GM20431 (cell line): ENCODE measurements around the gene DNAJC16.
"Not testable (repeated sequence)": the region's sequence is repeated elsewhere in the genome, so short reads cannot be mapped to it uniquely, and the experiment has no call there.

Experiments used
- in situ Hi-C: fragments of 300-500 bp; cut with MseI, MboI; formaldehyde crosslinking; loops from one replicate; pipeline ENCODE4 v1.15.0; 2020; ENCODE audit warnings: low sequenced_read_pairs; ENCODE audit not compliant: unreplicated experiment

DNAJC16 gene

GRCh38 chr1:15504436-15504835 is 22.2 kb upstream of the DNAJC16 start:
- in situ Hi-C loops = no loop called here

DNA sequence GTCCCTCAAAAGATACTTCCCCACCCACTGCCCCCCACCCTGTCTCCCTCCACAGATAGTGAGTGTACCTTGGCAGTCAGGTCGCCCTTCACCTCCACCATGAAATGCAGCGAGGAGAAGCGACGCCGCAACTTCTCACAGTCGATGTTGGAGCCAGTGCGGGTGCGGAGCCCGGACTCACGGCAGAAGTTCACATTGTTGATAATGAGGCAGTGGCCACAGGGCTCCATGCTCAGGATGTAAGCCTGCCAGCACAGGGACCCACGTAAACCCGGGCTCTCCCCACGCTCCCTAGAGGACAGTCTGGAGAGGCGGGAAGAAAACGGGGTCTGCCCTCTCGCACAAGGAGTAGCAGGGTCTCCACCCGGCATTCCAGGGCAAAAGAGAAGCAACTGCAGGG is 19.8 kb upstream of the DNAJC16 start:
- in situ Hi-C loops = no loop called here

DNA sequence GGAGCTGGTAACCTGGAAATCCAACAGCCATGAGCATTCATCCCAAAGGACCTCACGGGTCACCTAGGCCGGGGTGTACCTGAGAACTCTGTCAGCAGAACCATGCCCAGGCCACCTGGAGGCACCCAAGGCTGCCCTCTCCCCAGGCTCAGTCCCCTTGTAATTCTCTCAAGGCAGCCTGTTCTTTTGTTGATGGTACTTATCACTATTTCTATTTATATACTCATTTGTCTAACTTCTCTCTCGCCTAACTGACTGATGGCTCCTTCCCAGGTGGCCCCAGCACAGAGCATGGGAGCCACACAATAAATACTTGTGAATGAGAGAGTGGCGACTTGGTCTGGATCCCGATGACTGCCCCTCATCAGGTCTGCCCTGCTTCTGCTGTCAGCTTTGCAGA is 19.4 kb upstream of the DNAJC16 start:
- in situ Hi-C loops = no loop called here

DNA sequence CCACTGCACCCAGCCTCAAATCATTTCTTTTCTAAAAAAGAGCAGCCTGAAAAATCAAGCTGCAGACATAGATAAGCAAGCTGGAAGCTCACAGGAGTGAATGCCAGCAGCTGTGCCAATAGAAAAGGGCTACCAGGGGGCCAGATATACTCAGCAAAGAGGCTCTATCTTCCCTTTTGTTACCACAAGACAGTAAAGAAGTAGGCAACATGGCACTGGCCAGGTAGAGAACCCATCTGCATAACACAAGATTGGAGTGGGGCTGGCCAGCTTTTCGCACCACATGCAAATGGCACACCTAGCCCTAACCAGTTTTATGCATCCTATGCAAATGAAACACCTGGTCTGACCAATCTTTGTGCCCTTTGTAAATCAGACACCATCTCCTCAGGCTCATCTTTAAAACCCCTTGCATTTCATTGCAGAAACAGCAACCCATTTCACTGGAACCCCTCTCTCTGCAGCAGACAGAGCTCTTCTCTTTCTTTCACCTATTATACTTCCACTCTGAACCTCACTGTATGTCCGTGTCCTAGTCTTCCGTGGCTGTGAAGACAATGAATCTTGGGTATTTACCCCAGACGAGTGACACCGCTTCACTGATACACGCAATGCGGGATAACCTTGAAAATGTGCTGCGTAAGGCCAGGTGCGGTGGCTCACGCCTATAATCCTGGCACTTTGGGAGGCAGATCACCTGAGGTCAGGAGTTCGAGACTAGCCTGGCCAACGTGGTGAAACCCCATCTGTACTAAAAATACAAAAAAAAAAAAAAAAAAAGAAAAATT is 17.8 kb upstream of the DNAJC16 start:
- in situ Hi-C loops = no loop called here

GRCh38 chr1:15509586-15509985 is 17.1 kb upstream of the DNAJC16 start:
- in situ Hi-C loops = no loop called here

DNA sequence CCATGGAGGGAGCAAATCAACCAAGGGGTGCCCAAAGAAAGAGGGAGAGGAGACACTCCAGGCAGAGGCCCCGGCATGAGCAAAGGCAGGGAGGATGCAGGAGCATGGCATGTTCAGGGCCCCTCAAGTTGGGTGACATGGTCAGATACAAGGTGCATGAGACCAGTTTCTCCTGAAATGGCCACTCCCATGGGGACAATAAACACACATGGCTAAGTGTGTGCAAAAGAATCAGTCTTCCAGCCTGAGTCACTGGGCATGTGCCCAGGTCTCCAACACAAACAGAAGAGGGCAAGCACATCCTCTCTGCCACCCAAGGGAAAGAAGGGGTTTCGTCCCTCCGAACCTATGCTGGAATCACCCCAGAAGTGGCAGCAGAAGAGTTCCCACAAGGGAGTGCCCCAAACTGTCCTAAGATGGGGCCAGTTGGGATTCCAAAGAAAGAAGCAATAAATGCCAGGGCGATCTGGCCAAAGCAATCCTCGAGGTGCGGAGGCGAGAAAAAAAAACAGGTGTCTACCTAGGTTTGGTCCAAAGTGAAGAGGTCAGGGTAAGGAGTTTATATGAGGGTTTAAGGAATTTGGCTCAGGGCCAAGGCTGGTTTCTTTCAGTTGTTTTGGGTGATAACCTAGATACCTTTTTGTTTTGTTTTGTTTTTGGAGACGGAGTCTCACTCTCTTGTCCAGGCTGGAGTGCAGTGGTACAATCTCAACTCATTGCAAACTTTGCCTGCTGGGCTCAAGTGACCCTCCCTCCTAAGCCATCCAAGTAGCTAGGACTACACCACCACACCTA is 15.8 kb upstream of the DNAJC16 start:
- in situ Hi-C loops = no loop called here

DNA sequence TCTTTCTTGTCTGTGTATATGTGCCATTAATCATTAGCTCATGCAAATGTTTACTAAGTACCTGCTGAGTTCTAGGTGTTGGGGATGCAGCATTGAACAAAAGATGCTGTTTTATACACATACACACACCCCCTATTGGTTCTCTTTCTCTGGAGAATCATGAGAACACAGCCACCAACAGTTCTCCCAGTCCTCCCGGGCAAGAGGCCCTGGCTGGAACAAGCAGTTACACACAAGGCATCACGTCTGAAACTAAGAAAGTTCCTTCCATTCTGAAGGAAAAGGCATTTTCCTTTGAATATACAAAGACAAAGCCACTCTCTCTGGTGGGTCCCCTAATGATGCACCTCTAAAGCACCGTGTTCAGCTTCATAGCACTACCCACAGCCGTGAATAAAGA is 13.5 kb upstream of the DNAJC16 start:
- in situ Hi-C loops = no loop called here

DNA sequence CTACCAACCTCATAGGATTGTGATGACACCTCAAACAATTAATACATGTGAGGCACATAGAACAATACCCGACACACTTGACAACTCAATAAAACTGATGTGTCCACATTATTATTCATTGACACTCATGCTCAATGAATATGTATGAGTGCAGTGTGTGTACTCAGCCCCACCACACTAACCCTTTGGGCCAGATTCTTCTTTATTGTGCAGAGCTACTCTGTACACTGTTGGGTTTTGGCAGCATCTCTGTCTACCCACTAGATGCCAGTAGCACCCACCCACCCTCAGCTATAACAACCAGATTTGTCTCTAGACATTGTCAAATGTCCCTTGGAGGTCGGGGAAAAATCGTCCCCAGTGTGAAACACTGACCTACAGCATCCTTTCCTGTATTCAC is 12.7 kb upstream of the DNAJC16 start:
- in situ Hi-C loops = no loop called here

- in situ Hi-C loops = not testable (repeated sequence)
Measured at GRCh38 chr1:15514557-15514956, 12.1 kb upstream of the DNAJC16 start.

DNA sequence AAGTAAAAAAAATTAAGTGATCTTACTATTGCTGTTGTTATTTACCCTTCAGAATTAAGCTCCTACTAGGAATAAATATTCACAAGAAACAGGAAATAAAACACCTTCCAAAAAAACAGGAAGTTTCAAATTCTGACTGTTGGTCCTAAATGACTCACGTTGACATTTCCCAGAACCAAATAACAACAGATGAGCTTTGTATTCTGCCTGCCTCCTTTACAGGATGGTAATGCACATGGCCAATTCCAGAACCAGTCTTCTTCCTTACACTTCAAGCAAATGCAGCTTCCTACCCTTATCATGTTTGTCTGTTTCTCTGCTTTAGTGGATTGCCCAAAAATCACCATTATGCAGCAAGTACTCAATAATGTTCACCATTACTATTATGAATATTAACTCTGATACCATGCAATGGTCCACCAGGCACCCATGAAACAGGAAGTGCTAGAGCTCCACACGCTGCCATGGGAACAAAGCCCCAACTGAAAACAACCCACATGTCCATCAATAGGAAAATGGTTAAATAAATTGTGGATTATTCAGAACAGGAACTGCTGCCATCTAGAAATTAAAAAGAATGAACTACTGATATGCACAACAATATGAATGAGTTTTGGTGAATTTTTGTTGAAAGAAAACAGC is 11.5 kb upstream of the DNAJC16 start:
- in situ Hi-C loops = no loop called here

- in situ Hi-C loops = no loop called here
Measured at GRCh38 chr1:15519625-15520024, 7.0 kb upstream of the DNAJC16 start.

- in situ Hi-C loops = not testable (repeated sequence)
Measured at GRCh38 chr1:15521206-15521906, 5.3 kb upstream of the DNAJC16 start.

DNA sequence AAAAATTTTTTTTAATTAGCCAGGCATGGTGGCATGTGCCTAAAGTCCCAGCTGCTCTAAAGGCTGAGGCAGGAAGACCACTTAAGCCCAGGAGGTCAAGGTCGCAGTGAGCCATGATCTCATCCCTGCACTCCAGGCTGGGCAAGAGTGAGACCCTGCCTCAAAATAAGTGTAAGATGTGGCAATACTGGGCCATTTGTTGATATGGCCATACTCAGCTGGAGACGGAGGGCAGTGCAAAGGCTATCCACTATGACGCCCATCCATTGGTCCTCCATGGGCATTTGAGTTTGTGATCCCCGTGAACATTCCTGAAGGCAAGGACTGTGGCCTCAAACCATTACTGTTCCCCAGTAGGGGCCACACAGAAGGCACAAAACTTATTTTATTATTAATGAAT is 4.1 kb upstream of the DNAJC16 start:
- in situ Hi-C loops = no loop called here

GRCh38 chr1:15523104-15524020 is 3.3 kb upstream of the DNAJC16 start:
- in situ Hi-C loops = no loop called here

DNA sequence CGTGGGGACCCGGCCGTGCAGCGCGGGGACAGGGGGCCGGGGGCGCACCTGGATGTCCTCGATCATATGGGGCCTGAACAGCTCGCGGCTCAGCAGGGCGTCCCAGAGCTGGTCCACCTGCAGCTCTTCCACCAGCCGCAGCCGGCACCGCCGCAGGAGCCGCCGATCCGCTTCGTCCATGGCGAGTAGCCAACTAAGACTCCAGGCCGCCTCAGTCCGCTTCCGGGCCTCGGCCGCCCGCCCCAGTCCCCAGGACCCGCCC is 2.7 kb upstream of the DNAJC16 start, which contains the start of gene CASP9:
Gene CASP9 (minus strand): TSS at position 195 of the 262 bp plus-strand sequence. CDS start 15 bp downstream, at position 180.
- in situ Hi-C loops = no loop called here

GRCh38 chr1:15524283-15525049 is 2.2 kb upstream of the DNAJC16 start:
- in situ Hi-C loops = no loop called here

- in situ Hi-C loops = no loop called here
Measured at GRCh38 chr1:15525050-15526020, 1.3 kb upstream of the DNAJC16 start.

DNA sequence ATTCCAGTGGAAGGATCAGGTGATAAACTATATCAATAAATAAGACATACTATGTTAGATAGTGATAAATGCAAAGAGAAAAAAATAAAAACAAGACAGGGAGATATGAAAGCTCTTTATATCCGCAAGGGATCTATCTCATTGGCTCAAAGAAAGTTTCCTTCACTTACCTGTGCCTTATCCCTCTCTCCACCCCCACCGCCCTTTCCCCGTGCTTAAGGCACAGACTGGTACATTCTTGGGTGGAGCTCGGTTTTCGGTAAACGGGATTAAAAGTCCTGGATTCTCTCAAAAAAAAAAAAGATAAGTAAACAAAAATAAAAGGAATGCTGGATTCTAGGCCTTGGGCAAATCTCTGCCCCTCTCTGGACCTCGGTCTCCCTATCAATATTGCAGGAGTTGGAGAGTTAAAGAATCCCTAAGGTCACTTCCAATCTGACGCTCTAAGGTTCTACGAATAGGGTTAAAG is 593 bp upstream of the DNAJC16 start:
- in situ Hi-C loops = no loop called here
